PFSK-1 (cell line): Measurements from ENCODE around the gene LRPAP1.

Experiments
- FOXP2 ChIP-seq: optimal IDR thresholded peaks from 2 replicates; pipeline ENCODE3; 2011; ENCODE audit warnings: borderline replicate concordance, control low read depth, inconsistent platforms; ENCODE audit not compliant: insufficient read depth; ENCODE audit errors: extremely low read length, extremely low read depth
- POLR2AphosphoS5 ChIP-seq: IDR thresholded peaks from 2 replicates; pipeline ENCODE4 v1.6.1; 2012; ENCODE audit warnings: low read depth, mild to moderate bottlenecking, control low read depth, low read length, moderate library complexity
- REST ChIP-seq, 2 experiments: IDR thresholded peaks; 2 replicates each; pipeline versions ENCODE4 v1.6.1 to v1.8.0; 2011 to 2012; ENCODE audit warnings: low read depth in 2 of 2, low read length in 2 of 2, control low read depth in 1 of 2, inconsistent platforms in 1 of 2, mild to moderate bottlenecking in 1 of 2, moderate library complexity in 1 of 2; ENCODE audit not compliant: insufficient read depth in 1 of 2
- SIN3A ChIP-seq: IDR thresholded peaks from 2 replicates; pipeline ENCODE4 v1.6.1; 2012; ENCODE audit warnings: mild to moderate bottlenecking, low read length, moderate library complexity, borderline replicate concordance; ENCODE audit not compliant: insufficient read depth
- TAF1 ChIP-seq: IDR thresholded peaks from 2 replicates; pipeline ENCODE4 v1.6.1; 2012; ENCODE audit warnings: low read length, control low read depth, borderline replicate concordance; ENCODE audit not compliant: insufficient read depth

The LRPAP1 gene

DNA sequence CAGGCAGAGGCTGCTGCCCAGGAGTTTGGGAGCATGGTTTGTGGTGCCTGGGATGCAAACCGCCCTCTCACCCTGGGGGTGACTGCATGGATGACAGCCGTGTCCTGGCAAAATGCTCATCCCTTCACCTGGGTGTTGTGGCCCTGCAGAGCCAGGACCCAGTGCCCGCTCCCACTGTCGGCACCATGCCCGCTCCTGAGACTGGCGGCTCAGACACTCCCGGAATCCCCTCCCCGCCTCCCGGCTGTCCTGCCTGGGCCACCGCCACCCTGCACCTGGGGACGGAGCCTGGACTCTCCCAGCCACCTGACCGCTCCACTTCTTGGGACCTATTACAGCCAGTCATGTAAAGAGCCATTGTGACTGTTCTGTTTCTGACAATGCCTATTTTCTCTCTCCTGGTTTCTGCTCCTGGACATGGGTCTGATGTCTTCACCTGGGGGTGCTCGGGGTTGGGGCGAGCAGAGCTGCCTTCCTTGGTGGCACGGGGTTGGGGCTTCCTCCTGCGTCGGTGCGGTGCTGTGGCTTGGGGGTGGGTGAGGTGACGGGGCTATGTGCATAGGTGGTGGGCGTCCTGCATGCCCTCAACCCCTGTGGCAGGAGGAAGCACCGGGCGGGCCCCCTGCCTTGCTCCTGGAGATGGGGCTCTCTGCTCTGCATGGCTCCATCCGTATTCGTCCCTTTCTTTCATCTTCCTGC, 30.9 kb downstream of the LRPAP1 start:
- TF ChIP-seq REST (IDR thresholded peaks at IDR 0.05; ENCODE audit: insufficient read depth in 1 of 2, low read depth in 2 of 2, low read length in 2 of 2): no peak
- no peak for TF ChIP-seq TAF1
- TF ChIP-seq SIN3A: no peak
- no peak for TF ChIP-seq FOXP2
- TF ChIP-seq POLR2AphosphoS5: no peak

- TF ChIP-seq REST (IDR thresholded peaks at IDR 0.05; ENCODE audit: insufficient read depth in 1 of 2, low read depth in 2 of 2, low read length in 2 of 2): no peak
- TF ChIP-seq TAF1: no peak
- no peak for TF ChIP-seq POLR2AphosphoS5
- TF ChIP-seq FOXP2: no peak
- TF ChIP-seq SIN3A: no peak
These were observed 31.6 kb downstream of the LRPAP1 start for GRCh38 chr4:3500634-3501101.

DNA sequence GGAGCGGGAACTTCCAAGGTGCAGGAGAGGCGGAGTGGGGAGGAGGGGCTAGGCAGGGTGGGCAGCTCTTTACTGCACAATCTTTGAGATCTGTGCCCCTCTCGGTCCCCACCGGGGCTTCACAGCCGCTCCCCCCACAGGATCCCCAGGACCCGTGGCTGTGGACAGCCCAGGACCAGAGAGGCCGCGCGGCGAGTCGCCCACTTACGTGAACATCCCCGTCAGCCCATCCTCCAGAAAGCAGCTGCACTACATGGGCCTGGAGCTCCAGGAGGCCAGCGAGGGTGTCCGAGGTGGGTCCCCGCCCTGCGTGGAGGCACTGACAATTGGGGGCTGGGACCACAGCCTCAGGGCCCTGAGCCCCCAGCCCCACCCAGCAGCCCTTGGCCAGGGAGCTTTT, 32.1 kb downstream of the LRPAP1 start:
- no peak for TF ChIP-seq FOXP2
- TF ChIP-seq TAF1: no peak
- TF ChIP-seq REST (IDR thresholded peaks at IDR 0.05; ENCODE audit: insufficient read depth in 1 of 2, low read depth in 2 of 2, low read length in 2 of 2): no peak
- no peak for TF ChIP-seq POLR2AphosphoS5
- no peak for TF ChIP-seq SIN3A

DNA sequence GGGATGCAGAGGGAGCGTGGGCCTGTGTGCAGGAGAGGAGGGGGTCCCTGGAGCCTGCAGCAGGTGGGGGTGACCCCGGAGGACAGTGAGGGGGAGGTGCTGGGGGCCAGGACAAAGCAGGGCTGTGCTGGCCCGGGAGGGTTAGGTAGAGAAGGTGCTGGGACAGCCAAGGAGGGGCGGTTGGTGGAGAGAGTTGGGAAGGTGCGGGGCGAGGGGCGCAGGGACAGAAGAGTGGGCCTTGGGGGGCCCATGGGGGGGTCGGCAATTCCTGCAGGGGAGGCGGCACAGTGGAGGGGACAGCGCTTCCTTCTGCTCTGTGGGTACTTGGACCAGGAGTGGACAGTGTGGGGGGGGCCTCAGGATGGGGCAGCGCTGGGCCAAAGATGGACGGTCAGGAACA, 32.5 kb downstream of the LRPAP1 start:
- TF ChIP-seq FOXP2: no peak

DNA sequence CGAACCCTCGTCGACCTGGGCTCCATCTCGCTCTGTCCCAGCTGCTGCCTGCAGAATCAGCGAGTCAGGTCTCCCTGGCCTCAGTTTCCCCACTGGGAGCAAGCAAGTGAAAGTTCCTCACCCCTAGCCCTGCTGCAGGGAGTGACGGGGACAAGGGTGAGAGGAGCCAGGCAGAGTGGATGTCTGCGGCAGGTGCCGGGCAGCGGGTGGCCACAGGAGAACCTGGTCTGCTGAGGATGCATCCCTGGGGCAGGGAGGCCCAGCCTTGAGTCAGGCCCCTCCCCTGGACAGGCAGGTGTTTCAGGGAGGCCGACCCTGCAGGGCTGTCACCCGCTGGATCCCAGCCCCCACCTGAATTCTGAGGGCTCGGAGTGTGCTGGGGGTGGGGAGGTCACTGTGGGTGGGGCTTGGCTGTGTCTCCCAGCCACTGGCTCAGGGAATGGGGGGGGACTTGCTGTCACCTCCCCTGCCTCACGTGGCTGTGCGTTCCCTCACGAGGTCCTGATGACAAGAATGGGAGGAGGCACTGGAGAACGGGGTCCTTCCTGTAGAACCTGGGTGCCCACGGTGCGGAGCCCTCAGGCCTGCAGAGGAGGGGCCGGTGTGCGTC, 33.2 kb downstream of the LRPAP1 start:
- TF ChIP-seq POLR2AphosphoS5 (no peak), FOXP2 (no peak)

DNA sequence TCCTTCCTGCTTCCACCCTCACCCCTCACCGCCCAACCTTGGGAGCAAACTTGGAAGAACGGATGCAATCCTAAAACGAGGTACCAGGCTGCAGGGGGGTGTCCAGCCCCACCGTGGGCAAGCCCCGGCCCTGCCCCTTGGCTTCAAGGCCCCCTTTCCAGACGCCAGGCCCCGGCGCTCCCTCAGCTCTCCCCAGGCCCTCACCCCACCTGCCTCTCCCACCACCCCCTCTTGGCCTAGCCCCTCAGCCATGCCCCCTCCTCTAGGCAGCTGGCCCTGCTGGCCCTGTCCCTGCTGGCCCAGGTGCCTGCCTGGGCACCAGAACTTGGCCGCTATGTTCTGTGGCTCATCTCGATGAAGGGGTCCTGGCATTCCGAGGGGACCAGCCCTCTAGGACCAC, 33.8 kb downstream of the LRPAP1 start:
- no peak for TF ChIP-seq FOXP2
- no peak for TF ChIP-seq TAF1
- no peak for TF ChIP-seq SIN3A
- TF ChIP-seq REST (IDR thresholded peaks at IDR 0.05; ENCODE audit: insufficient read depth in 1 of 2, low read depth in 2 of 2, low read length in 2 of 2): no peak
- TF ChIP-seq POLR2AphosphoS5: no peak
